GM12865 (cell line): Measurements from ENCODE around the gene KCNA5.

Experiments
- DNase-seq: peaks from one replicate; pipeline ENCODE4 v3.0.0; 2010; ENCODE audit warnings: low read depth
- H3K4me3 ChIP-seq: 2 replicates; pipeline ENCODE4 v1.5.1; 2011; ENCODE audit warnings: mild to moderate bottlenecking, low read depth, low read length, control low read depth
- TF ChIP-seq, protein P1 (sequence below): IDR thresholded peaks from 2 replicates; pipeline ENCODE4 v1.5.1; 2011; ENCODE audit warnings: low read length, control low read depth, low read depth, inconsistent platforms; ENCODE audit not compliant: insufficient read depth; ENCODE audit errors: missing control alignments

KCNA5 gene

DNA sequence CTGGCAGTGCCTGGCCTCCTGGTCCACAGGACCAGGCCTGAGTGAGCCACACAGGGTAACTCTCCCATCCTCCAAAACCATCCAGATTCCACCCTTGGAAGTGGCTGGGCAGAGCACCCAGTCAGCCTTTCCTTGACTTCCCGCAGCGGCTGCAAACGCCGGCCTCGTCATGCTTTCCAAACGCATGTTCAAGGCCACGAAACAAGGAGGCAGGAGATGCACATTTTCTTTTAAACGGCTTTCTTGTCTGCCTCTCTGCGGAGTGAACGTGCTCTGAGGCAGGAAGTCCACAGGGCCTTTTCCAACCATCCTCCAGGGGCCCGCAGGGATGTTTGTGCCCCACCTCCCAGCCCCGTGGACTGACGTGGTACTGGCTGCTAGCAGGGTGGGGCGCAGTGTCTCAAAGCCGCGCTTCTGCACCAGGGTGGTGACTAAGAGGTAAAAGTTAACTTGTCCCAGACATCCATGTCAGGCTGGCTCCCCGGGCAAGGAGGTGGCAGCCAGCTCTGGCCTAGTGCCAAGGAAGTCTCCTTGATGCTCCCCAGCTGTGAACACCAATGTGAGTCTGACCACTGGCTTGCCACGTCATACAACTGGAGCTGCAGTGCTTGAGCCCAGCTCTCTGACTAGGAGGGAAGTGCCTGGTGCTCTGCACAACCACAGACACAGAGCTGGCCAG is 45.0 kb downstream of the KCNA5 start:
- TF ChIP-seq, protein P1, sequence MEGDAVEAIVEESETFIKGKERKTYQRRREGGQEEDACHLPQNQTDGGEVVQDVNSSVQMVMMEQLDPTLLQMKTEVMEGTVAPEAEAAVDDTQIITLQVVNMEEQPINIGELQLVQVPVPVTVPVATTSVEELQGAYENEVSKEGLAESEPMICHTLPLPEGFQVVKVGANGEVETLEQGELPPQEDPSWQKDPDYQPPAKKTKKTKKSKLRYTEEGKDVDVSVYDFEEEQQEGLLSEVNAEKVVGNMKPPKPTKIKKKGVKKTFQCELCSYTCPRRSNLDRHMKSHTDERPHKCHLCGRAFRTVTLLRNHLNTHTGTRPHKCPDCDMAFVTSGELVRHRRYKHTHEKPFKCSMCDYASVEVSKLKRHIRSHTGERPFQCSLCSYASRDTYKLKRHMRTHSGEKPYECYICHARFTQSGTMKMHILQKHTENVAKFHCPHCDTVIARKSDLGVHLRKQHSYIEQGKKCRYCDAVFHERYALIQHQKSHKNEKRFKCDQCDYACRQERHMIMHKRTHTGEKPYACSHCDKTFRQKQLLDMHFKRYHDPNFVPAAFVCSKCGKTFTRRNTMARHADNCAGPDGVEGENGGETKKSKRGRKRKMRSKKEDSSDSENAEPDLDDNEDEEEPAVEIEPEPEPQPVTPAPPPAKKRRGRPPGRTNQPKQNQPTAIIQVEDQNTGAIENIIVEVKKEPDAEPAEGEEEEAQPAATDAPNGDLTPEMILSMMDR = no peak
- no peak overlapping the region for H3K4me3 ChIP-seq
- DNase-seq = no peak

DNA sequence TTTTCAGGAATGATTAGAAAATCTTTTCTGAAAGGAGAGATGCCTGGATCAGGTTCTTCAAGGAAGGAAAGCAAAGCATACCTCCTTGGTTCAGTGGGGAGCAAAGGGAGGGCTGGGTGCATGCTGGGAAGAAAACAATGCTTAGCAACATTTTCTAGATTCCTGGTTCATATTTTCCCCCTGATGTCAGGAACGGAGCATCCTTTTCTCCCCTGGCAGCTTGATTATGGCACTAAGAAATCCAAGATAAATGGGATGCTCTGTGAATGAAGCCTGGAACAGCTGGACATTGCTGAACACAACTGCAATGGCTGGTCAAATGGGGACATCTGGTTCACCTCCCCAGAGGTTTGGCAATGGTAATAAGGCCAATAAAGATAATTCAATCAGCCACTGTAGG is 50.9 kb downstream of the KCNA5 start:
- no peak overlapping the region for H3K4me3 ChIP-seq
- DNase-seq = no peak
- TF ChIP-seq, protein P1 = no peak

DNA sequence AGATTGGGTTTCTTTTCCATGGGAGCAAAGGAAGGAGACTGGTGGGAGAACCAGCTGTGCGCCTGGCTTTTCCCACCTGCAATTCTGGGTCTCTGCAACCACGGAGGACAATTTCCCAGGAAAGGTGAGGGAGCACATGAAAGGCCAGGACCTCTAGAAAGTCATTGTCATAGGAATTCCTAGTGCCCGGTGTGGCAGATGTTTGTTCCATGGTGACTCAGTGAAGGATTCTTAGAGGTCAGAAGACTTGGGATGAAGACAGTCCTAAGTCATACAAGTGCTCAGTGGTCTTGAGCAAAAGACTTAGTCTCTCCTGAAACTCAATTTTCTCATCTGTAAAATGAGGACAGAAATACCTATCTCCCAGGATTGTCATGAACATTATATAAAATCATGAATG is 51.3 kb downstream of the KCNA5 start:
- DNase-seq = no peak
- TF ChIP-seq, protein P1 = no peak
- no peak overlapping the region for H3K4me3 ChIP-seq
